ENCODE results near the gene FLT3LG.

FLT3LG gene

DNA sequence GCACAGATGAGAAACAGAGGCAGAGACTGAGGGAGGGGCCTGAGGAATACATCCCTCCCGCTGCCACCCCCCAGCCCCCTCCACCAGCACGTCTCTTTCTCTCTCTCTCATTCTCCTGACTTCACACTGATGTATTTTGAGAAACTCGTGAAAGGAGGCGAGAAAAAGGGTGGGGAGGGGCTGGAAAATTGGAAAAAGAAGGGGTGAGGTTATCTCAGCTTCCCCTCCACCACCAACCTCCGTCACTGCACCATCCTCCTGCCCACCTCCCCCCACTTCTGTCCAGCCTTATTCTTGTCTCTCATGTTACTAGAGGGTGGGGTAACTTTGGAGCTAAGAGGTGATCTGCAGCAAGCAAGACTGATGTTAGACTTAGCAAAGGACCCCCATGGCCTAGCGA lies 34.2 kb upstream of the FLT3LG start:
- DNase-seq (ENCODE audit: low read depth) = no peak
- in situ Hi-C loops (cut with HindIII; ENCODE audit: low sequenced_read_pairs) = no loop called here
- no peak overlapping the region for H3K4me3 ChIP-seq (ENCODE audit: low read depth, low read length)
- TF ChIP-seq, protein P1, sequence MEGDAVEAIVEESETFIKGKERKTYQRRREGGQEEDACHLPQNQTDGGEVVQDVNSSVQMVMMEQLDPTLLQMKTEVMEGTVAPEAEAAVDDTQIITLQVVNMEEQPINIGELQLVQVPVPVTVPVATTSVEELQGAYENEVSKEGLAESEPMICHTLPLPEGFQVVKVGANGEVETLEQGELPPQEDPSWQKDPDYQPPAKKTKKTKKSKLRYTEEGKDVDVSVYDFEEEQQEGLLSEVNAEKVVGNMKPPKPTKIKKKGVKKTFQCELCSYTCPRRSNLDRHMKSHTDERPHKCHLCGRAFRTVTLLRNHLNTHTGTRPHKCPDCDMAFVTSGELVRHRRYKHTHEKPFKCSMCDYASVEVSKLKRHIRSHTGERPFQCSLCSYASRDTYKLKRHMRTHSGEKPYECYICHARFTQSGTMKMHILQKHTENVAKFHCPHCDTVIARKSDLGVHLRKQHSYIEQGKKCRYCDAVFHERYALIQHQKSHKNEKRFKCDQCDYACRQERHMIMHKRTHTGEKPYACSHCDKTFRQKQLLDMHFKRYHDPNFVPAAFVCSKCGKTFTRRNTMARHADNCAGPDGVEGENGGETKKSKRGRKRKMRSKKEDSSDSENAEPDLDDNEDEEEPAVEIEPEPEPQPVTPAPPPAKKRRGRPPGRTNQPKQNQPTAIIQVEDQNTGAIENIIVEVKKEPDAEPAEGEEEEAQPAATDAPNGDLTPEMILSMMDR (IDR thresholded peaks at IDR 0.05; ENCODE audit: low read depth, low read length, missing control alignments) = no peak

DNA sequence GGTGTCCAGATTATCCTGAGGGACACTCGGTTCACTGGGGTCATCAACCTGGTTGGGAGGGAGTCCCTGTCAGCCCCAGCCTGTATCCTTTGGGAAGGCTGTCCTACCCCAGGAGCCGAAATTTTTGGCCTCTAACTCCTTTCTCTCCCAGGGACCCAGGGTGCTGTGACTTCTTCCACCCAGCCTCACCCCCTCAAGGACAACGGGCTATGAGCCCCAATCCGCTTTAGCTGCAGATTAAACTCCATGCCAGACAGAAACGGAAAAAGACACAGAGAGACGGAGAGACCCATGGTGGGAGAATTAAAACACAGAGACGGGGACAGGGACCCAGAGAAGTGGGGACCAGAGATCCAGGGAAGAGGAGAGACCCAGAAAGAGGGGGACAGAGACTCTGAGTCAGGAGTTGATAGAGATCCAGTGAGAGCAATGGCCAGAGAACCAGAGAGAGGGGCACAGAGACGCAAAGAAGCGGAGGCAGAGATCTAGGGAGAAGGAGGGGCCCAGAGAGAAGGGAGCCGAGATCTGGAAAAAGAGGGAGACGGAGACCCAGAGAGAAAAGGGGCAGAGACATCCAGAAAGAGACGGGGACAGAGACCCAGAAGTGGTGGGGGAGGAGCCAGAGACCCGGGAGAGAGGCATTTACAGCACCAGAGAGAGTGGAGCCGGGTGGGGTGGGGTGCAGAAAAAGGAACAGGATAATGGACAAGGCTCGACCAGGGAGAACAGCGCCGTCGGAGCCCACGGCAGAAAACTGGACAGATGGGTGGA lies 33.4 kb upstream of the FLT3LG start:
- DNase-seq (ENCODE audit: low read depth) = no peak
- no peak overlapping the region for H3K4me3 ChIP-seq (ENCODE audit: low read depth, low read length)
- in situ Hi-C loops (cut with HindIII; ENCODE audit: low sequenced_read_pairs) = no loop called here
- TF ChIP-seq, protein P1 (IDR thresholded peaks at IDR 0.05; ENCODE audit: low read depth, low read length, missing control alignments) = no peak

DNA sequence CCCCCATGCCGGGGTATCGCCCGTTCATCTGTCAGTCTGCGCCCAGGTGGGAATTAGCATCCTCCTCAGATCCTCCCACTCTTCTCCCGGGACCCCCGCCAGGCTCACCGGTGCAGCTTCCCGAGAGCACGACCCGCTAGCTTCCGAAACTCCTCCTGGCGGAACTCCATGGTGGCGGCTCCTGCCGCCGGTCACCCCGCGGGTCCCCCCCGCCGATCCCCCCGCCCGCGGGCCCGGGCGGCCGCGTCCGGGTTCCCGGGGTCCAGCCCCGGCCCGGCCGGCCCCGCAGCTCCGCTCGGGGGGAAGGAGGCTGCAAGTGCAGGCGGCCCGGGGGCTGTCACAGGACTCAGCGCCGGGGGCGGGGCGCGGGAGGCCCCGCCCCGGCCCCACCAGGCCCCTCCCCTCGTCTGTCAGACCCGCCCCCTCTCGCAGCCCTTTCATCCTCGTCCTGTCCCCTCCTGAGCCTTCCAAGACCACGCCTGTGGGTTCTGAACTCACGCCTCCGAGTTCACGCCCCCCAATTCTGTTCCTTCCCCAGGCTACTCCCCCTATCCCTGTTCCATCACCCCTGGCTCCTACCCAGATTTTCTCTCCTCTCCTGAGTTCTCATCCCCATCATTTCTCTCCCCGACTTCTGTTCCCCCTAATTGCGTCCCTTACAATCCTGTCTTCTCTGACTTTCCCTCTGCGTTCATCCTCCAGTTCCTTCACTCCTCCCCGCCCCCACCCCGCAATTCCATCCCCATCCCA lies 32.6 kb upstream of the FLT3LG start, which contains the start of gene SLC17A7:
TSS of gene SLC17A7 (minus strand) at position 318 of the 750 bp plus-strand sequence. CDS start at position 170, 148 bp downstream.
- no peak within 1 kb of the TSS for H3K4me3 ChIP-seq (ENCODE audit: low read depth, low read length)
- DNase-seq (ENCODE audit: low read depth) = no peak
- TF ChIP-seq, protein P1 (IDR thresholded peaks at IDR 0.05; ENCODE audit: low read depth, low read length, missing control alignments) = no peak
- in situ Hi-C loops (cut with HindIII; ENCODE audit: low sequenced_read_pairs) = no loop called here

DNA sequence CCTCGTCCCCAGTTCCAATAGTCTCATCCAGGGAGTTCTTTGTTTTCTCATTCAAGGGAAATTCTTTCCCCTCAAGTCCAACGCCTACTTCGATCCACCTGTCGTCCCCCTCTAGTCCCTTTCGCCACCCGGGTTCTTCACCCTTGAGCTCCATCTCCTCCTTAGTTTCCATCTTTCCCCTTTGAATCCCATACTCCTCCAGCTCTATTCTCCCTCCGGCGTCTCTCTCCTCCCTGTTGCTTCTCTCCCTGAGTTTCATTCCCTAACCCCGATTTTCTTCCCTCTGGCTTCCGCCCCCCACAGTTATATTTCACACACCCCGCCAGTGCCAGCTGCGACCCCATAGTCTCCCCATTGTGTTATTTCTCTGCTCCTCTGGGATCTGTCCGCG lies 32.1 kb upstream of the FLT3LG start:
- TF ChIP-seq, protein P1 (IDR thresholded peaks at IDR 0.05; ENCODE audit: low read depth, low read length, missing control alignments) = no peak
- H3K4me3 ChIP-seq (ENCODE audit: low read depth, low read length) = no peak overlapping the region
- in situ Hi-C loops (cut with HindIII; ENCODE audit: low sequenced_read_pairs) = no loop called here
- DNase-seq (ENCODE audit: low read depth) = no peak

DNA sequence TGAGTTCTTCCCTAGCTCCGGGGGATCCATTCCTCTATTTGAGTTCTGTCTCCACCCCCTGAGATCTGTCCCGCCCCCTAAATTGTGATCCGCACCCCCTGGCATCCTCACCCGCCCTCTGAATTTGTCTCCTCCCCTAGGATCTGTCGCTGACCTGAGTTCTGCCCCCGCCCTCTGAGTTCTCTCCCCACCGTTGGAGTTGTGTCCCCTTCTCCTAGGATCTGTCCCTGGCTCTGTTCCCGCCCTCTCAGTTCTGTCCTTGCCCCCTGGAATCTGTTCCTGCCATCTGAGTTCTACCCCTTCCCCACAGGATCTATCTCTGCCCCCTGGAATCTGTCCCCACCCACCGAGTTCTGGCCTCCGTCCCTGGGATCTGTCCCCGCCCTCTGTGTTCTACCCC lies 31.7 kb upstream of the FLT3LG start:
- in situ Hi-C loops (cut with HindIII; ENCODE audit: low sequenced_read_pairs) = no loop called here
- DNase-seq (ENCODE audit: low read depth) = no peak
- peak overlapping the region; percentile 57 for H3K4me3 ChIP-seq (ENCODE audit: low read depth, low read length)
- TF ChIP-seq, protein P1 (IDR thresholded peaks at IDR 0.05; ENCODE audit: low read depth, low read length, missing control alignments) = no peak

DNA sequence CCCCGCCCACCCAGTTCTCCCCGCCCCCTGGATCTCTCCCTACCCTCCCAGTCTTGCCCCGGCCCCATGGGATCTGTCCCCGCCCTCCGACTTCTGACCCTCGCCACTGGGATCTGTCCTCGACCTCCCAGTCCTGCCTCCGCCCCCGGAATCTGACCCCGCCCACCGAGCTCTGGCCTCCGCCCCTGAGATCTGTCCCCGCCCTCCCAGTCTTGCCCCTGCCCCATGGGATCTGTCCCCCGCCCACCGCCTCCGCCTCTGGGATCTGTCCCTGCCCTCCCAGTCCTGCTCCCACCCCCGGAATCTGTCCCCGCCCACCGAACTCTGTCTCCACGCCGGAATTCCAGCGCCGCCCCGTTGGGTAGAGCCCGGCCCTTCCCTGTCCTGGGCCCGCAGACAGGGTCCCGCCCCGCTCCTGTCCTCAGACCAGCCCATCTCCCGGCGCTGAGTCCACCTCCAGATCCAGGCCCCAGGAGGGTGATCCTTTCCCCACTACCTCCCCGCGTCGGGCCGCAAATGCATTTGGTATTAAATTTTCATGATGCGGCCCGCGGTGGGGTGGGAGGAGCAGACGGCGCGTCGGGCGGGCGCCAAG lies 31.1 kb upstream of the FLT3LG start:
- peak; percentile 42 for DNase-seq (ENCODE audit: low read depth)
- TF ChIP-seq, protein P1 (IDR thresholded peaks at IDR 0.05; ENCODE audit: low read depth, low read length, missing control alignments) = no peak

More for the DNA sequence above, 31.1 kb upstream of the FLT3LG start:
- in situ Hi-C loops (cut with HindIII; ENCODE audit: low sequenced_read_pairs) = no loop called here
- peak overlapping the region; percentile 57 for H3K4me3 ChIP-seq (ENCODE audit: low read depth, low read length)
